ENCODE data around the gene SYPL1.

SYPL1 gene

DNA sequence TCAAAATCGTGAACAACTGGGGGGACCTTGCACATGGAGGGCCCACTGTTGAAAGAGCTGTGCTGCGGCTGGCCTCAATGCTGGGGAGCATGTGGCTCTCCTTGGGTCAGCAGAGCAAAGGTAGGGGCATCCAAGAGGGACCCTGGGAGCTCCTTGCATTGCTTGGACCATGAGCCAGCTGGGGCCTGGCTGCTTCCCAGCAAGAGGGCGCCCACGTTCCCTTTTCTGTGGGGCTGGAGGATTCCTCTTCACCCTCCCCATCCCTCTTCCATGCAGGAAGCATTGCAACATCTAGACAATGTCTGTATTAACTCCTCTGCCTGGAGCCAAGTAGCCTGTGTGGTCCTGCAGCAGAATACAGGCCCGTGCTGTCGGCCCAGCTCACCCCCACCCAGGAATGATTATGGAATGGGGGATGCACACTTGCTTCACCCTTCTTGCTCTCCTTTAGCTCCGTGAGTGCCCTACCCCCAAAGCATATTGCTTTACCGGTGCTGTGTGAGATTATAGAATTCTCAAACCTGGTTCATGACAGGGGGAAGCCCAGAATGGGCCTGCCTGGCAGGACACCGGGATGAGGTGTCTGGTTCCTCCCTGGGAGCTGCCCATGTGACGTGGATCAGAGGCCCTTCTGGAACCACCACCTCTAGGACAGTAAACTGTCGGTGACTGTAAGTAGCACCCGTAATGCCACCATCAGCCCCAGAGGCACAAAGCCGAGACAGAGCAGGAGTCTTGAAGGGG, 61.9 kb downstream of the SYPL1 start:
- DNase-seq (ENCODE audit: low spot score): no peak

GRCh38 chr7:106049139-106049752, 62.9 kb downstream of the SYPL1 start:
- peak; percentile 88 for DNase-seq (ENCODE audit: low spot score)

GRCh38 chr7:106048706-106049020, 63.4 kb downstream of the SYPL1 start:
- DNase-seq (ENCODE audit: low spot score): no peak

GRCh38 chr7:106047818-106048705, 64.0 kb downstream of the SYPL1 start:
- DNase-seq (ENCODE audit: low spot score): no peak

DNA sequence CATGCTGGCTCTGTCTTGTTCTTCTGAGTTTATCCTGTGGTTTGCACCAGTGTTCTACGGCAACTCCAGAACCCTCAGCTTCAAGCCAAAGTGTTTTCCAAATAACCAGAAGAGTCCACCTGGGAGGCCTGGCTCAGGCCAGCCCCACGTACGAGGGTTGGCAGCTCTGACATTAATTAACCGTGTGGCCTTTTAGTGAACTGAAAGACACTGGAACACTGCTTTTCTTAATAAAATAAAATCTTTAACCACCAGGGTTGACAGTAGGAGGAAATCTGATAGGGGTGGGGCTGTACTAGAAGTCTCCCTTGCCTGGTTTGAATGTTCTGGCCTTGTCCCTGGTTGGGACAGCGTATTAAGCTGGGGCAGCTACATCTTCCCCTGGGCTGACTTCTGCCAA, 64.9 kb downstream of the SYPL1 start:
- DNase-seq (ENCODE audit: low spot score): no peak

DNA sequence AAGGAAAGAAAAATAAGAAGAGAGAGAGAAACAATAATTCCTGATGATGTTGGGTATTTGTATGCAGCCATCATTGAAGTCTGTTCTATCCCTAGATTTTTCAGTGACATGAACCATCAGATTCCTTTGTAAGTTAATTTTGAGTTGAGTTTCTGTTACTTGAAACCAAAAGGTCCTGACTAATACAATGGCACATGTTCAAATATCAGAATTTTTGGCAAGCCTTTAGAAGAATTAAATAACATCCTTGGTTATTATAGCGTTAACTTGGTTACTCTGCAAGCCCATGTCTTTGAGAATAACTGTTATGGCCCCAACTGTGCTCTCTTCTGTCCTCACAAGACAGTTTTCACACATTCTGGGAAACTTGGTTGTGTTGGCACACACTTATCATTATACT, 66.5 kb downstream of the SYPL1 start:
- no peak for DNase-seq (ENCODE audit: low spot score)

- DNase-seq (ENCODE audit: low spot score): no peak
Measured at GRCh38 chr7:106045139-106045538, 67.0 kb downstream of the SYPL1 start.

DNA sequence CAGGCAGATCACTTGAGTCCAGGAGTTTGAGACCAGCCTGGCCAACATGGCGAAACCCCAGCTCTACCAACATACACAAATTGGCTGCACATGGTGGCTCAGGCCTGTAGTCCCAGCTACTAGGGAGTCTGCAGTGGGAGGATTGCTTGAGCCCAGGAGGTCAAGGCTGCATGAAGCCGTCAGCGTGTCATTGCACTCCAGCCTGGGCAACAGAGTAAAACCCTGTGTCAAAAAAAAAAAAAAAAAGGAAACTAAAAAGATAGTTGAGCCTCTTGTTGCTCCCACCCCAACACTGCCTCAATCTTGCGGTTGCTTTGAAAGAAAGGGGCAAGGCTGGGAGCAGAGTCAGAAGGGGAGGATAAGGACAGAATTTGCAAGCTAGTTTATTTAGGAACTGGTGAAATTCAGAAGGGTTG, 69.9 kb downstream of the SYPL1 start:
- no peak for DNase-seq (ENCODE audit: low spot score)

GRCh38 chr7:106041140-106041717, 70.9 kb downstream of the SYPL1 start:
- peak; percentile 77 for DNase-seq (ENCODE audit: low spot score)
